Measurements from ENCODE around the gene KIF25.

The KIF25 gene

DNA sequence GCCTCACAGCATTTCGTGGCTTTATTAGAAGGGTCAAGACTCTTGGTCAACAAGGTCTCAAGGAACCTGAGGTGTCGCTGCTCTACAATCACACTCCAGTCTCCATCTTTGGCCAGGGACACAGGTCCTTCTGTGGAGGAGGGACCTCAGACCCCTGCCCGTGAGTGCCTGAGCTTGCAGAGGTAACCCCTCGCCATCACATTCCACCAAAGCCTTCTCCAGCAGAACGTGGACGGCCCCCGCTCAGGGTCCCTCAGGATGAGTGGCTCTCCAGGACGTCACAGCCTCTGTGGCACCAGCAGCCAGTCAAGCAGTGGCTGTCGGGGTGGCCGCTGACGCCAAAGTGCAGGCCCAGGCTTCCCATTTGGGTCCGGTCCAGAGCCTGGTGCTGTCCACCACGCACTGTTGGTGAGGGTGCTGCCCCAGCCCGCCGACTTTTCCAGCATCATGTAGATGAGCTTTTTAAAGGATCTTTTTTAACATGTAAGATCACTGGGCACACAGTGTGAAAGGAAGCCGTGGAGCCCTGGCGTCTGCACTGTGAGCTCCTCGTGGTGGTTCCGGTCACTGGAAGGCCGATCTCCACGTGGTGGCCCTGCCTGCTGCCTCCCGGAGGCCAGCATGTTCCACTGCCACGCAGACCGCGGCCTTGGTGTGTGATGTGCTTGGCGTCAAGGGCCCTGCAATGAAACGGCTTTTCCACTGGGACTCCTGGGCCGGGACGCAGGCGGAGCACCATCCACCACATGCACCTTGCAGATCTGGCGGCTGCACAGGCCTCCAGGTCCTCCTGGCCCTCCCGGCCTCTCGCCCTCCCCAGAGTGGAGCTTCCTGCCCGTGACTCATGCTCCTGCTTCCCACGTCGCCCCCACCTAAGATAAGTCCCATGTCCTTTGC, 8.3 kb upstream of the KIF25 start:
- H3K27ac ChIP-seq: no peak overlapping the region
- TF ChIP-seq, protein P1, sequence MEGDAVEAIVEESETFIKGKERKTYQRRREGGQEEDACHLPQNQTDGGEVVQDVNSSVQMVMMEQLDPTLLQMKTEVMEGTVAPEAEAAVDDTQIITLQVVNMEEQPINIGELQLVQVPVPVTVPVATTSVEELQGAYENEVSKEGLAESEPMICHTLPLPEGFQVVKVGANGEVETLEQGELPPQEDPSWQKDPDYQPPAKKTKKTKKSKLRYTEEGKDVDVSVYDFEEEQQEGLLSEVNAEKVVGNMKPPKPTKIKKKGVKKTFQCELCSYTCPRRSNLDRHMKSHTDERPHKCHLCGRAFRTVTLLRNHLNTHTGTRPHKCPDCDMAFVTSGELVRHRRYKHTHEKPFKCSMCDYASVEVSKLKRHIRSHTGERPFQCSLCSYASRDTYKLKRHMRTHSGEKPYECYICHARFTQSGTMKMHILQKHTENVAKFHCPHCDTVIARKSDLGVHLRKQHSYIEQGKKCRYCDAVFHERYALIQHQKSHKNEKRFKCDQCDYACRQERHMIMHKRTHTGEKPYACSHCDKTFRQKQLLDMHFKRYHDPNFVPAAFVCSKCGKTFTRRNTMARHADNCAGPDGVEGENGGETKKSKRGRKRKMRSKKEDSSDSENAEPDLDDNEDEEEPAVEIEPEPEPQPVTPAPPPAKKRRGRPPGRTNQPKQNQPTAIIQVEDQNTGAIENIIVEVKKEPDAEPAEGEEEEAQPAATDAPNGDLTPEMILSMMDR (conservative IDR thresholded peaks at IDR 0.05): no peak

DNA sequence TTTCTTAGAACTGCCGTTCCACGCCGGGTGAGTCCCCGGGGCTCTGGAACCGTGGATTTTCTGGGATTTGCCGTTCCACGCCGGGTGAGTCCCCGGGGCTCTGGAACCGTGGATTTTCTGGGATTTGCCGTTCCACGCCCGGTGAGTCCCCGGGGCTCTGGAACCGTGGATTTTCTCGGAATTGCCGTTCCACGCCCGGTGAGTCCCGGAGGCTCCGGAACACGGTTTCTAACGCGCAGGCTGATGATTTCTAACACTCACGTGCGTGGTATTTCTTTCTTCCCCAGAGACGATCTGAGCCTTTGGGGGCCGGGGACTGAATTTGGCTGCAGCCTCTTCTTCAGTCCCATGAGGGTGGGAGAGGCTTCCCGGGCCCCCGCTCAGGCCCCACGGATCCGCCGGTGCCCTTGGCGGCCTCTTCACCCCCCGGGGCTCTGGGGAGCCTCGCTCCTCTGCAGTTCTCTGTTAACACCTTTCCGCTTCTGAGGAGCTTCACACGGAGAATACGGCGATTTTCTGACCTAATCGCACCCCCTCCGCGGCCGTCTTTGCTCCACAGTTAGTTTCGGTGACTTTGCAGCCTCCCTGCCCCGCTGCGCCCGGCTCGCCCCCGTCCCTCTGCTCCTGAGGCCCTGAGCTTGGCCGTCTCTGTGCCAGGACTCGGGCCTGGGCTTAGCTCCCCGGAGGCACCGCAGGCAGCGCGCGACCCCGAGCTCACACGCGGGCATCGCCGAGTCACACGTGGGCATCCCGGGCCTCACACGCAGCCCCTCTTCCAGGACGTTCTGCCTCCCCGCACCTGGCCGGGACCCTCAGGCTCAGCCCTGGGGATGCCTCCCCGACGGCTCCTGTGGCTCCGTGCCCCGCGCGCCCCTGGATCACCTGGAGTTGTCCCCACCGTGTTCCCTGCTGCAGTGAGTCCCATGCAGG, 7.2 kb upstream of the KIF25 start:
- TF ChIP-seq, protein P1 (conservative IDR thresholded peaks at IDR 0.05): no peak
- H3K27ac ChIP-seq: no peak overlapping the region

DNA sequence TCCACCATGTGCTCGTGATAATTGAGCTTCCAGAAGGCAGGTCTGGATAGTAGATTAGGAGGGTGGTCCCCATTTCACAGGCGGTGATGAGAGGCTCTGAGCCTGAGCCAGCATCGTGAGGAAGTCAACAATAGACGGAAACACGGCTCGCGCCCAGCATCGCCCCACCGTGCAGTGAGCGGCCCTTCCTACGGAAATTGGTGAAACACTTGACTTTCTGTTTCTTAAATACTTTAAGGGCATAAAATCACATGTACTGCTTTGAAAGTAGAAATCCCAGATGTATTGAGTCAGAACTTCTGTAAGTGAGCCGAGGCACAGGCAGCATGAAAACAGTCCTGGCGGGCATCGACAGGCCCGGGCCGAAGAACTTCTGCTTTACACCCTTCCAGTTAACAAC, 4.3 kb upstream of the KIF25 start:
- TF ChIP-seq, protein P1 (conservative IDR thresholded peaks at IDR 0.05): no peak
- no peak overlapping the region for H3K27ac ChIP-seq

DNA sequence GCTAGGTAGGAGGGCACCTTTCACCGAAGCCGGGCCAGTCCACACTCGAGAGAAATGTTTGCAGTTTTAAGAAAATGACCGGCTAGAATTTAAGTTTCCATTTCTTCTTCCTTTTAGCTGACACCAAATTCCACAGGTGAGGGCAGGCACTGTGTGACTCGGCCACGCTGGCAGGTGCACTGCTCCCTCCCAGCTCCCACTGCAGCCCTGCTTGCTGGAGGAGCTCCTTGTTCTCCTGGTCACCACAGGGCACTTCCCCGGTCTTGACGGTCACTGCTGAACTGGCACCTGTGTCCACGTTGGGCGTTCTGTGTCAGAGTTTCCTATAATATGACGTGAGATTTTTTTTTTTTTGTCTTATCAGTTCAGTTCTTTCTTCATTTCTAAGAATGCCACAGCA, 3.6 kb upstream of the KIF25 start:
- no peak overlapping the region for H3K27ac ChIP-seq
- TF ChIP-seq, protein P1 (conservative IDR thresholded peaks at IDR 0.05): no peak

DNA sequence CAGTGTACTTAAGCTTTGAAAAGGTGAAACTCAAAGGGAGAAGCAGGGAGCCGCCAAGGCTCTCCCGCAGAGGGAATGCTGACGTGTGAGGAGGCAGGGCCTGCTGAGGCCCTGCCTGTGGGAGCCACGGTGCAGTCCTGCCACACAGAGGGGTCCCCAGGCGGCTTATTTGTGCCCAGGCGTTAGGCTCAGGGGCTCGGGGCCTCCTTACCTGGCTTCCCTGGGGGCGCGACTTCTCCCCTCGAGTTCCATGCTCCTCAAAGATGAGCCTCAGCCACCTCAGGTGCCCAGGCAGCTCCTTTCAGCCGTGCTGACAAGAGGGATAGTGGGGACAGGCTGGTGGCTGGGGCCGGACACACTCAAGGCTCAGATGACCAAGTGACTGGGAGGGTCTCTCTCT, 2.2 kb upstream of the KIF25 start:
- no peak overlapping the region for H3K27ac ChIP-seq
- TF ChIP-seq, protein P1 (conservative IDR thresholded peaks at IDR 0.05): no peak

DNA sequence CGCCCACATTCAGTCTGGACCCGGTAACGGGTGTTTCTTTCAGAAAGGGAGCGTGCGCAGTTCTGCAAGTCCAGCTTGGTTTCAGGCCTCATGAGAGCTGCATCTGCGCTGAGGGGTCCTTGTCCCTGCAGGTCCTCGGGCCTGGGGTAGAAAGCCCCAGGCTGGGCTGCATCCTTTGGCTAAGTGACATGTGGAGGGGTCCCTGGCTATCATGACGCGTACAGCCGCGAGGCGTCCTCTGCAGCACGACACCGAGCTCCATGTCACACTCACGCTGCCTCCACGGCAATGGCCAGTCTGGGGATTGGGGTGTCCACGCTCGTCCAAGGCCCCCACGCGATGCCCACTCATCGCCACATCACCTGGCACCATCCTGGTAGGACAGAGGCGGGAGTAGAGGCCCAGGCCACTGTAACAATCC, 1.7 kb upstream of the KIF25 start:
- TF ChIP-seq, protein P1 (conservative IDR thresholded peaks at IDR 0.05): no peak
- no peak overlapping the region for H3K27ac ChIP-seq

Measured in VCaP (cell line).